ENCODE results near the gene INPP4A. TPM values are rescaled to one million over a fixed set of nuclear protein-coding genes. Genes with fewer than 3 reads are reported as not detected.

INPP4A gene
- total and polyA plus RNA-seq, 2 of the 13 experiments (the other 11 are each of a cell fraction or from before 2014, with no cell fraction given): 10.1 to 10.9 TPM

DNA sequence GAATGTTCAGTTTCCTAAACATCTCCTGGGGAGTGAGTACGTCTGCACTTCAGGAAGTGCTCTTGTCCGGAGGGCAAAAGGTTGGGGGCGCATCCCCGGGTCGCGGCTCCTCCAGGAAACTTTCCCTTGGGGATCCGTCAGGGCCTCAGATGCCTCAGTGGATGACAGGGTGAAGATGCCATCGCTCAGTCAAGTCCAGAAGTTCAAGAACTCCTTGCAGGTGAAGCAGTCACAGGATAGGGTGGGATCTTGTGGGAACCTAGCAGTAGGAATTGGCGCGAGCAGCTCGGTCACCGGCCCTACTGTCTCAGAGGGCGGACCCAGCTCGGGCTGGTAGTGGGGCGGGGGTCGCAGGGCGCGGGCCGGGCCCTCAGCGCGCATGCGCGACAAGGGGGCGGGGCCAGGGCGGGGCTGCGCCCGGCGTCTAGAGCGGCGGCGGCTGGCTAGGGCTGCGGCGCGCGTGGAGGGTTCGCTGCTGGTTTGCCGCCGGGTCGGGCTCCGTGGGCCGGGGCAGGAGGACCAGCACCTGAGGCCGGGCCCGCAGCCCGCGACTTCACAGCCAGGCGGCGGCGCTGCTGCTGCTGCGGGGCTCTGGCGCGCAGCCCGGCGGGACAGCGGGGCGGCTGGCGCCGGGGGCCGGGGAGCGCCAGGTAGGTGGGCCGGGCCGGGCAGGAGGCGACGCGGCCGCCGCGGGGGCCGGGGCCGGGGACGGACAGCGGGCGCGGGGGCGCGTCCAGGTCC is at the start of gene INPP4A (continued):
- no peak for TF ChIP-seq TP53 (CRISPR knock-in tag; conservative IDR thresholded peaks at IDR 0.05)
- TF ChIP-seq PHF20 (CRISPR knock-in tag; IDR thresholded peaks at IDR 0.05): no peak; the same call in 1 of the 2 replicates
- TF ChIP-seq, protein P1, sequence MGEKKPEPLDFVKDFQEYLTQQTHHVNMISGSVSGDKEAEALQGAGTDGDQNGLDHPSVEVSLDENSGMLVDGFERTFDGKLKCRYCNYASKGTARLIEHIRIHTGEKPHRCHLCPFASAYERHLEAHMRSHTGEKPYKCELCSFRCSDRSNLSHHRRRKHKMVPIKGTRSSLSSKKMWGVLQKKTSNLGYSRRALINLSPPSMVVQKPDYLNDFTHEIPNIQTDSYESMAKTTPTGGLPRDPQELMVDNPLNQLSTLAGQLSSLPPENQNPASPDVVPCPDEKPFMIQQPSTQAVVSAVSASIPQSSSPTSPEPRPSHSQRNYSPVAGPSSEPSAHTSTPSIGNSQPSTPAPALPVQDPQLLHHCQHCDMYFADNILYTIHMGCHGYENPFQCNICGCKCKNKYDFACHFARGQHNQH (CRISPR knock-in tag; IDR thresholded peaks at IDR 0.05): peak; percentile 56; the same call in 1 of the 2 replicates
- no peak for TF ChIP-seq CEBPB (IDR thresholded peaks at IDR 0.05; ENCODE audit: borderline replicate concordance, low read depth, low read length)
- TF ChIP-seq, protein P2, sequence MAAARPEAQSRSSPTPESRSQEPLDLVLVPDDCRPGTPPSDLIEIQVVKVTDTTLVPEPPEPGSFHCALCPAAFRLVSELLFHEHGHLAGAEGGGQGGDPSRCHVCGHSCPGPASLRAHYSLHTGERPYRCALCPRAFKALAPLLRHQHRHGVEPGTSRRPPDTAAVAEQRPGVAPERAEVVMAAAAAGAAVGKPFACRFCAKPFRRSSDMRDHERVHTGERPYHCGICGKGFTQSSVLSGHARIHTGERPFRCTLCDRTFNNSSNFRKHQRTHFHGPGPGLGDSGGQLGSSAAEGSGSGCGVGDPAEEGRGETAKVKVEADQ (CRISPR knock-in tag; IDR thresholded peaks at IDR 0.05; ENCODE audit: borderline replicate concordance): no peak
- TF ChIP-seq CREB1 (IDR thresholded peaks at IDR 0.05): no peak
- no peak for TF ChIP-seq CREB1 (CRISPR knock-in tag; IDR thresholded peaks at IDR 0.05)
- TF ChIP-seq, protein P3, sequence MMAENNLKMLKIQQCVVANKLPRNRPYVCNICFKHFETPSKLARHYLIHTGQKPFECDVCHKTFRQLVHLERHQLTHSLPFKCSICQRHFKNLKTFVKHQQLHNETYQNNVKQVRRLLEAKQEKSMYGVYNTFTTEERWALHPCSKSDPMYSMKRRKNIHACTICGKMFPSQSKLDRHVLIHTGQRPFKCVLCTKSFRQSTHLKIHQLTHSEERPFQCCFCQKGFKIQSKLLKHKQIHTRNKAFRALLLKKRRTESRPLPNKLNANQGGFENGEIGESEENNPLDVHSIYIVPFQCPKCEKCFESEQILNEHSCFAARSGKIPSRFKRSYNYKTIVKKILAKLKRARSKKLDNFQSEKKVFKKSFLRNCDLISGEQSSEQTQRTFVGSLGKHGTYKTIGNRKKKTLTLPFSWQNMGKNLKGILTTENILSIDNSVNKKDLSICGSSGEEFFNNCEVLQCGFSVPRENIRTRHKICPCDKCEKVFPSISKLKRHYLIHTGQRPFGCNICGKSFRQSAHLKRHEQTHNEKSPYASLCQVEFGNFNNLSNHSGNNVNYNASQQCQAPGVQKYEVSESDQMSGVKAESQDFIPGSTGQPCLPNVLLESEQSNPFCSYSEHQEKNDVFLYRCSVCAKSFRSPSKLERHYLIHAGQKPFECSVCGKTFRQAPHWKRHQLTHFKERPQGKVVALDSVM (CRISPR knock-in tag; IDR thresholded peaks at IDR 0.05): no peak
- TF ChIP-seq, protein P4, sequence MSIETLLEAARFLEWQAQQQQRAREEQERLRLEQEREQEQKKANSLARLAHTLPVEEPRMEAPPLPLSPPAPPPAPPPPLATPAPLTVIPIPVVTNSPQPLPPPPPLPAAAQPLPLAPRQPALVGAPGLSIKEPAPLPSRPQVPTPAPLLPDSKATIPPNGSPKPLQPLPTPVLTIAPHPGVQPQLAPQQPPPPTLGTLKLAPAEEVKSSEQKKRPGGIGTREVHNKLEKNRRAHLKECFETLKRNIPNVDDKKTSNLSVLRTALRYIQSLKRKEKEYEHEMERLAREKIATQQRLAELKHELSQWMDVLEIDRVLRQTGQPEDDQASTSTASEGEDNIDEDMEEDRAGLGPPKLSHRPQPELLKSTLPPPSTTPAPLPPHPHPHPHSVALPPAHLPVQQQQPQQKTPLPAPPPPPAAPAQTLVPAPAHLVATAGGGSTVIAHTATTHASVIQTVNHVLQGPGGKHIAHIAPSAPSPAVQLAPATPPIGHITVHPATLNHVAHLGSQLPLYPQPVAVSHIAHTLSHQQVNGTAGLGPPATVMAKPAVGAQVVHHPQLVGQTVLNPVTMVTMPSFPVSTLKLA (IDR thresholded peaks at IDR 0.05): no peak
- no peak for TF ChIP-seq PCBP2 (optimal IDR thresholded peaks at IDR 0.05; ENCODE audit: low read depth, low read length, poor library complexity, severe bottlenecking)
- TF ChIP-seq SMARCE1 (IDR thresholded peaks at IDR 0.05; ENCODE audit: borderline replicate concordance): no peak
- TF ChIP-seq, protein P5, sequence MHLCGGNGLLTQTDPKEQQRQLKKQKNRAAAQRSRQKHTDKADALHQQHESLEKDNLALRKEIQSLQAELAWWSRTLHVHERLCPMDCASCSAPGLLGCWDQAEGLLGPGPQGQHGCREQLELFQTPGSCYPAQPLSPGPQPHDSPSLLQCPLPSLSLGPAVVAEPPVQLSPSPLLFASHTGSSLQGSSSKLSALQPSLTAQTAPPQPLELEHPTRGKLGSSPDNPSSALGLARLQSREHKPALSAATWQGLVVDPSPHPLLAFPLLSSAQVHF (CRISPR knock-in tag; IDR thresholded peaks at IDR 0.05): no peak
- no peak for TF ChIP-seq ZNF251 (CRISPR knock-in tag; IDR thresholded peaks at IDR 0.05)
- no peak for TF ChIP-seq ZC3H13 (CRISPR knock-in tag; IDR thresholded peaks at IDR 0.05)
- TF ChIP-seq, protein P6, sequence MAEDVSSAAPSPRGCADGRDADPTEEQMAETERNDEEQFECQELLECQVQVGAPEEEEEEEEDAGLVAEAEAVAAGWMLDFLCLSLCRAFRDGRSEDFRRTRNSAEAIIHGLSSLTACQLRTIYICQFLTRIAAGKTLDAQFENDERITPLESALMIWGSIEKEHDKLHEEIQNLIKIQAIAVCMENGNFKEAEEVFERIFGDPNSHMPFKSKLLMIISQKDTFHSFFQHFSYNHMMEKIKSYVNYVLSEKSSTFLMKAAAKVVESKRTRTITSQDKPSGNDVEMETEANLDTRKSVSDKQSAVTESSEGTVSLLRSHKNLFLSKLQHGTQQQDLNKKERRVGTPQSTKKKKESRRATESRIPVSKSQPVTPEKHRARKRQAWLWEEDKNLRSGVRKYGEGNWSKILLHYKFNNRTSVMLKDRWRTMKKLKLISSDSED (CRISPR knock-in tag; IDR thresholded peaks at IDR 0.05): no peak
- no peak for TF ChIP-seq ZNF780A (CRISPR knock-in tag; IDR thresholded peaks at IDR 0.05)
- no peak for TF ChIP-seq HMGA1 (CRISPR knock-in tag; conservative IDR thresholded peaks at IDR 0.05)
- TF ChIP-seq ELF3 (CRISPR knock-in tag; IDR thresholded peaks at IDR 0.05): no peak; the same call in 1 of the 2 replicates
- TF ChIP-seq ZNF225 (CRISPR knock-in tag; IDR thresholded peaks at IDR 0.05): 0 out of 2 replicates have a peak, but pooled peaks have one; percentile 33
- TF ChIP-seq DNMT3B (CRISPR knock-in tag; conservative IDR thresholded peaks at IDR 0.05): no peak
- no peak; the same call in 1 of the 2 replicates for TF ChIP-seq ZNF841 (CRISPR knock-in tag; IDR thresholded peaks at IDR 0.05; ENCODE audit: borderline replicate concordance)
- TF ChIP-seq ZNF260 (CRISPR knock-in tag; IDR thresholded peaks at IDR 0.05; ENCODE audit: borderline replicate concordance, low read depth): no peak
- no peak for TF ChIP-seq SIN3B (IDR thresholded peaks at IDR 0.05; ENCODE audit: low read length)
- TF ChIP-seq CBX1 (IDR thresholded peaks at IDR 0.05; ENCODE audit: low read depth): no peak
